ENCODE data around the gene UBAC2.

DNA sequence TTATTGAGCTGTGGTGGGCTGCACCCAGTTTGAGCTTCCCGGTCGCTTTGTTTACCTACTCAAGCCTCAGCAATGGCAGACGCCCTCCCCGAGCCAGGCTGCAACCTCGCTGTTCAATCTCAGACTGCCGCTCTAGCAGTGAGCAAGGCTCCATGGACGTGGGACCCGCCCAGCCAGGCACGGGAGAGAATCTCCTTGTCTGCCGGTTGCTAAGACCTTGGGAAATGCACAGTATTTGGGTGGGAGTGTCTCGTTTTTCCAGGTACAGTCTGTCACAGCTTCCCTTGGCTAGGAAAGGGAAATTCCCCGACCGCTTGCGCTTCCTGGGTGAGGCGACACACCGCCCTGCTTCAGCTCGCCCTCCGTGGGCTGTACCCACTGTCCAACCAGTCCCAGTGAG lies 27.7 kb upstream of the UBAC2 start:
- TF ChIP-seq POLR2A (IDR thresholded peaks at IDR 0.05; ENCODE audit: low read depth, low read length) (no peak), PAX5 (IDR thresholded peaks at IDR 0.05; ENCODE audit: insufficient read depth, low read length, severe bottlenecking) (no peak)
